COLO829 (cell line): ENCODE results near the gene GOLGA8K.
"Not testable (repeated sequence)": the region's sequence is repeated elsewhere in the genome, so short reads cannot be mapped to it uniquely, and the experiment has no call there.

Source experiments
- DNase-seq: peaks from one replicate; pipeline ENCODE4 v3.0.0; 2012; ENCODE audit warnings: low spot score

The GOLGA8K gene, protein sequence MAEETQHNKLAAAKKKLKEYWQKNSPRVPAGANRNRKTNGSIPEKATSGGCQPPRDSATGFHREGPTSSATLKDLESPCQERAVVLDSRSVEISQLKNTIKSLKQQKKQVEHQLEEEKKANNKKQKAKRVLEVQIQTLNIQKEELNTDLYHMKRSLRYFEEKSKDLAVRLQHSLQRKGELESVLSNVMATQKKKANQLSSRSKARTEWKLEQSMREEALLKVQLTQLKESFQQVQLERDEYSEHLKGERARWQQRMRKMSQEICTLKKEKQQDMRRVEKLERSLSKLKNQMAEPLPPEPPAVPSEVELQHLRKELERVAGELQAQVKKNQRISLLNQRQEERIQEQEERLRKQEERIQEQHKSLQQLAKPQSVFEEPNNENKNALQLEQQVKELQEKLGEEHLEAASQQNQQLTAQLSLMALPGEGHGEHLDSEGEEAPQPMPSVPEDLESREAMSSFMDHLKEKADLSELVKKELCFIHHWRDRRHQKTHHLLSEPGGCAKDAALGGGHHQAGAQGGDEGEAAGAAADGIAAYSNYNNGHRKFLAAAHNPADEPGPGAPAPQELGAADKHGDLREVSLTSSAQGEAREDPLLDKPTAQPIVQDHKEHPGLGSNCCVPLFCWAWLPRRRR

DNA sequence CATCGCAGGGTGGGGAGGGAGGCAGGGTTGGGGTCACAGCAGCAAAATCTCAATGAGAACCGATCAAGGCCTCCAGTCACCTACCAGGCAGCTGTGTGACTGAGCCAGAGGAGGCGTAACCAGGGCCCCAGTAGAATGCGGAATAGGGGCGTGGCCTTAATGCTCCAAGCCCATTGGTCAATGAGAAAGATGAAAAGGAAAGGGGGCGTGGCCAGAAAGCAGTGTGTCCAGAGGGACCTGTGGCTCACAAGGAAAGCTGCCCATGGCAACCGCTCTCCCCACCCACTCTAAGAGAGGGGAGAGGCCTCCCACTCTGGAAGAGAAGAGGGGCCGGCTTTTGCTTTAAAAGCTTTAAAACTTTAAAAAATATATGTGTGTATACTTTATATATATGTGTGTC is at the start of gene GOLGA8K:
TSS of gene GOLGA8K (minus strand) at position 101 of the 400 bp plus-strand sequence. CDS start at position 3, 98 bp downstream.
- DNase-seq = not testable (repeated sequence)

DNA sequence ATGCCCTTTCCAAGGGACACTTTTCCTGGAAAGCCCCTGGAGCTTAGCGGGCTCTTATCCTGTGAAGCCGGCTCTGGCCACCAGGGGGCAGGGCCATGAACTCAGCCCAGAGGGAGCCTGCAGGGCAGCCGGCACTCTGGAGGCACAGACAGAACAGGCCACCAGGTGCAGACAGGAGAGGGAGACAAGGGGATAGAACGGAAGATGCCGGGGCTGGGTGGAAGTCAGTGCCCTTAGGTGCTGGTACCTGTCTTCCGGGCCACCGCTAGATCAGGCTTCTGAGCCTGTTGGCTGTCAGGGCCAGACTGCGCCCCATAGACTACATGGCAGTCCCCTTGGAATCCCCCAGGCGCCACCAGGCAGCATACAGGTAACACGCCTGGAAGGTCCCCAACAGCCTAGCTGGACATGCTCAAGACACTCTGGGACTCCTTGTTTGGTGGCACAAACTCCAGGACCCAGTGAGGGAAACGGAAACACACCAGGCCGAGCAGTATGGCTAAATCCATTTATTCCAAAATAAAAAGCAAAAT is 37.4 kb upstream of the GOLGA8K start:
- DNase-seq = not testable (repeated sequence)

- DNase-seq = not testable (repeated sequence)
Observed at GRCh38 chr15:32434102-32434963, 31.2 kb upstream of the GOLGA8K start.

- not testable (repeated sequence) for DNase-seq
Observed at GRCh38 chr15:32427635-32428034, 24.5 kb upstream of the GOLGA8K start.

- DNase-seq = not testable (repeated sequence)
Observed at GRCh38 chr15:32426511-32426910, 23.4 kb upstream of the GOLGA8K start.

GRCh38 chr15:32407903-32408302 is 4.8 kb upstream of the GOLGA8K start:
- not testable (repeated sequence) for DNase-seq

DNA sequence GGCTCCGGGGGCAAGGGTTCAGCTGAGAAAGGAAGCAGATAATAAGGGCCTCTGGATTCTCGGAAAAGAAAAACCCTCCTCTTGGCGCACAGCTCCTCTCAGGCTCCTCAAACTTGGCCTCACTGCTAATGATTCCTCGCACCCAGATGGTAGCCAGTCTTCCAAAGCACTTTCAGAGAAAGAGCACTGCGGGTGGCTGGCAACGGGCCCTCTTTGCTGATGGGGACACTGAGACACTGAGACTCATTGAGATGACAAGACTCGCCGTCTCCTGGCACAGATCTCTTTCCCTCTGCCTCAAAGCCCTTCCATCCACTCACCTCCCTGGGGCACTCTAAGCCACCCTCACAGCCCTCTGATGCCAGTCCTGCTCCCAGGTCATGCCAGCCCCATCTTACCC is 6.6 kb downstream of the GOLGA8K start:
- not testable (repeated sequence) for DNase-seq

DNA sequence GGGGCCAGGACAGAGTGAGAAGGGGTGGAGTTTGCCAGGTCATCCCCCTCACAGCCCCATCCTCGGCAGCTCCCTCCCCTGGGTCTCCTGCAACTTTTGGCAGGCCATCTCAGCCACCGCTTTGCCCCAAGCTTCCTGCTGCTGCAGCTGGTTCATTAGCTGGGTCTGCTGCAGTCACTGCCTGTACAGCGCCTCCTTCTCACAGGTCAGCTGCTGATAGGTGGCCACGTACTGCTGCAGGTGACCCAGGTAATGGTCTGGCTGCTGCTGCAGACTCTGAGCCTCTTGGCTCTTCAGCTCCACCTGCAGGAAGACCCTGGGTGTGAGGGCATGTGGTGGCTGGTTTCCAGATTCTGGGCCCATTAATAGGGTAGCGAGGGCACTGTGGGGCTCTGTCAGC is 8.3 kb downstream of the GOLGA8K start:
- not testable (repeated sequence) for DNase-seq

- DNase-seq = not testable (repeated sequence)
Observed at GRCh38 chr15:32388050-32388648, 14.9 kb downstream of the GOLGA8K start.

DNA sequence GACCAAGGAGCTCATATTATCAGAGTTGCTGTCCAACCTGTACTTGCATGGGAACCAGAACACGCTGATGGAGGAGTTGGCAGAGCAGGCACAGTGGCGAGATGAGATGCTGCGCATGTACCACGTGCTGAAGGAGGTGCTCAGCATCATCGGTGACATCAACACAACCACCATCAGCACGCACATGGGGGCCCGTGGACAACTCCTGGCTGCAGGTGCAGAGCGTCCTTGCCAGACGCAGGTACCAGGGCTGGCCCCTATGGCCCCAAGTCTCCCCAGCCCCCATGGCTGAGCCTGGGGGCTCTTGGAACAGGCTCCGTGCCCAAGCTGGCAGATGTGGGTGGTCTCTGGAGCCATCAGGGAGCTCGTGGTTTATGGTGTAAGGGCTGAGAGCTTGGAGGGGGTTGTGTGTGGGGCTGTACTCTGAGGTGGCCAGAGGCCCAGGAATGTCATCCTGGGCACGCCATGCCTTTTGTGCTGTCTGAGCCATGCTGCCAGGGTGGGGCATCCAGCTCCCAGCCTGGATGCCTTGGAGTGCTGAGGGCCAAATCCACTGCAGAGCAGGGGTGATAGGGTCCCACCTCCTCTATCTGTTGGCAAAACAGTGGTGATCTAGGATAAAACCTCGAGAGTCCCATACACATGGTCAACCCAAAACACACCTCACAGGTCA is 17.1 kb downstream of the GOLGA8K start:
- not testable (repeated sequence) for DNase-seq

- not testable (repeated sequence) for DNase-seq
Observed at GRCh38 chr15:32374185-32374584, 28.9 kb downstream of the GOLGA8K start.

DNA sequence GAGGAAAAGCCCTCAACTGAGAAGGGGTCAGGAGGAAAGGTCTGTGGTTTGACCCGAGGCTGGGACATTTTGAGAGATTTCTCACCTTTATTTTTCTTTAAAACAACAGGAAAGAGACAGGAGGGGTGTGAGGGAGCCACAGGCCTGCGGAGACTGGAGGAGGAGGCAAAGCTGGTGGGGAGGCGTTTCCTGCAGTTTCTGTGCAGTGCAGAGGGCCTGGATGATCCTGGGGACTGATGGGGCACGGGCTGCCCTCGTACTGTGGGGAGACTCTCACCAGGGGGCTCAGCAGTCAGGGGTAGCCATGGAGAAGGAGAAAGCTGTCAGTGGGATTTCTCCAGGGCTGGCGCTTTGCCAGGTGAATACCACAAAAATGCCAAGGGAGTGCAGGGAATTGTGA is 29.4 kb downstream of the GOLGA8K start:
- not testable (repeated sequence) for DNase-seq

DNA sequence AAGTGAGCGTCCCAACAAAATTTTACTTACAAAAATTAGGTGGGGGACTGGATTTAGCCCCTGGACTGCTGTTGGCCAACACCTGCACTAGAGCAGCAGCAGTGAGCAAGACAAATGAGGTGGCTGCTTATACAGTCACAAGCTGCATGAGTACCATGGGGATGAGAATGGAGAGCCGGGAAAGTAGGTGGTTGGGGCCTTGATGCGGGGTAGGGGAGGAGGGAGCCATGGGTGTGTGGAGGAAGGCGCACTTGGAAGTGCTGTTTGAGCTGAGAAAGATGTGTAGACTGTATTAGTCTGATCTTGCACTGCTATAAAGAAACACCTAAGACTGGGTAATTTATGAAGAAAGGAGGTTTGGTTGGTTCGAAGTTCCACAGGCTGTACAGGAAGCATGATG is 31.0 kb downstream of the GOLGA8K start:
- DNase-seq = not testable (repeated sequence)

DNA sequence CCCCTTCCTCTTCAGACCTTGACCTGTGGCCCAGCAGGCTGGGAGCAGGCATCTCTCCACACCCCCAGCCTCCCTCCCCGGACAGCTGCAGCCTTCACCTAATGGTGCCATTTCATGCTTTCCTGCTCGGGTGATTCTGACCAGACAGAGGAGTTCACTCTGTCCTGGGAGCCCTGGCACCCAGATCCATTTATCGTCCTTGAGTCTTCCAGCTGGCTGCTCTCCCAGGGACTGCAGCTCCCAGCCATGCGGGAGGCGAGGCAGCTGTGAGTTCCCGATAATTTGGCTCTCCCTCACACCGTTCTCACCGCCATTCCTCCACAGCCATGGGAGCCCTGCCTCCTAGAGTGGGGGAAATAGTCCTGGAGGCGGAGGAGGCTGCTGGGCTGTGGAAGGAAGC is 32.6 kb downstream of the GOLGA8K start:
- DNase-seq = not testable (repeated sequence)

DNA sequence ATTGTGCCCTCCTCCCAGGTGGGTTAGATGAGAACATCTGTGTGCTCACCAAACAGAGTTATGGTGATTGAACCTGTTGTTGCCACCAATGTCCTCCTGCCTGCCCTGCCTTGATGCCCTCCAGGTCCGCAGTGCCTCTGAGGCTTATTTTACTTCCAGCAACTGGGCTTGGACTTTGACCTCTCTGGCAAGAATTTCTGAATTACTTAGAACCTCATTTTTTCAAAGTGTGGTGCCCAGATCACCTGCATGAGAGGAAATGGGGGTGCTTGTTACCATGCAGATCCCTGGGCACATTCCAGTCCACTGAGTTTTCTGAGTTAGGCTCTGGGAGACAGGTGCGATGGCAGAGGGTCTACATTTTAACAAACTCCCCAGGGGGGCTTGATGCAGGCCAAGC is 33.0 kb downstream of the GOLGA8K start:
- not testable (repeated sequence) for DNase-seq

DNA sequence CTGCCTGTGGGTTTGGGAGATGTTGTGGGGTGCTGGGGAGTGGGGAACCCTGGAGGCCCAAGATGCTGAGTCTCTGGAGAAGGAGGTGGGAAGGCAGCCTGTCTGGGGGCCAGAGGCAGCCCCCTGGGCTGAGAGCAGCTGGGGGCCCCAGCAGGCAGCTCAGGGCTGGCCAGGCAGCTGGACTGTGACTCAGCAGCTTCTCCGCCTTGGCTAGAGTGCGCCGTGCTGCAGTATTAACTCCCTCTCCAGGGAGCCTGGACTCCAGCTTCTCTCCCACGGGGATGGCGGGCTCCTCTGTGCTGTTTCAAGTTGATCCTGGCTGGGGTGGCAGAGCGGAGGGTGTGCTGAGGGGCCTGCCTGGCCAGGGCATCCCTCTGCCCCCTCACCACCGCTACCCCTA is 36.6 kb downstream of the GOLGA8K start:
- not testable (repeated sequence) for DNase-seq

DNA sequence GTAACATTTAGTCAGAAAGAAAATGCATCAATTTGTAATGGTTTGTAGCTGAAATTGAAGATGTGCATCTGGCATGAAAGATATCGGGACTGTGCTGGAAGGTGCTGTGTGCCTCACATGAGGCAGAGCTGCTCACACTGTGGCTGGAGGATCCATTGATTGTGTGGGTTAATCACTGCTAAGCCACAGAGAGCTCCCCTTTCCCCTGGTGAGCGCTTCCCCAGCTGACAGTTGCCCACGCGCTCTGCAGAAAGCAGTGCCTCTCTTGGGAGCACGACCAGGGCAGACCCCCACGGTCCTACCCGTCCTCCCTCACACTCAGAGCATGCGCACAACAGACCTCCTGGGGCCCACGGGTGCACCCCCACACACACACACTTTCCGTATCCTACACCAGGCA is 37.1 kb downstream of the GOLGA8K start:
- not testable (repeated sequence) for DNase-seq

DNA sequence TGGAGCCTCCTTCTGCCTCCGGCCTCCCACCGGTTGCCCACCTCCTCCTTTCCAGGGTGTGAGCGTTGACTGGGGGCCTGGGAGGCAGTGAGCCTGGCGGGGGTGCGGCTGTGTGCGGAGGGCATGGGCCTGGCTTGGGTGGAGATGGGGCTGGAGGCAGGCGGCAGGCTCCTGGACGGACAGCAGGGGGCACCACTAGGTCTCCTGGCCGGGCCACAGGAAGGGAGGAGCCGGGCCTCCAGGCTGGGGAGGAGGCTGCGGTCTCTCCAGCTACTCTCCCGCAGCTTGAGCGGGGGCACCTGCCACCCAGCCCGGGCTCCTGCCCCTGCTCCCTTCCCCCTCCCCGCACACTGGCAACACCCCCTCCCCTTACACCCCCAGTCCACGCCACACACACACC is 38.1 kb downstream of the GOLGA8K start:
- not testable (repeated sequence) for DNase-seq

DNA sequence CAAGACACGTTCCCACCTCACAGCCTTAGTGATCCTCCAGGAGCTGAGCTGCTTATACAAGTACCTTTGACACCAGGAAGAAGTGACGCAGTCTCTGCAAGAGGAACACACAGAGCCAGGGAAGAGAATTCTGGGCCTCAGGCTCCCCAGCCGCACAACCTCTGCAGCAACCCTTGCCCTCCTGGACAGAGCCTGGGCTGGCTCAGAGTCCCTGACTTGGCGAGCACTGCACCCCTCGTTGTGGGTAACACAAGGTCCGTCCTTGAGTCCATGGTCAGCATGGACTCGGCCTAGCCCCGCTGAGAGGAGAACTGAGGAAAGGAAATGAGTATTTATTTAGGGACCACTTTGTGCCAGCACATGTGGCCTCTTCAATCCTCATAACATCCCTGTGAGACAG is 39.6 kb downstream of the GOLGA8K start:
- DNase-seq = not testable (repeated sequence)

GRCh38 chr15:32361662-32362061 is 41.4 kb downstream of the GOLGA8K start:
- not testable (repeated sequence) for DNase-seq

DNA sequence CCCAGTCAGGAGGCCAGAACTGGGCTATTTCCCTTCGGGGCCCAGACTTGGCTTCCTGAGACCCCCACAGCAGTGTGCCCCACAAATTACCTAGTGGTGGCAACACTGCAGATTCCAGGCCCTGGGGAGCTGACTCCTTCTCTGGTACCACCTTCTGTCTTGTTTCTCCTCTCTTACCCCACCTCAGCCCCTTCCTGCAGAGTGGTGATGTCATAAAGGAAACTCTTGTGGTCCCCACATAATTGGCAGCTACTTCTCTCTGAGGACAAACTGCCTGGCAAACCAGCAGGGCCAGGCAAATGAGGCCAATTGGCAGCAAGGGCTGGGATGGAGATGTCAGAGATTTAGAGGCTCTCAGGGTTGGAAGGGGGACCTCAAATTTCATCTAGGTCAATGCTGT is 44.6 kb downstream of the GOLGA8K start:
- not testable (repeated sequence) for DNase-seq
